Activated CD4-positive, alpha-beta T cell treated with anti-CD3 and anti-CD28 coated beads, Interleukin-2, amount 50 U/mL, for 1 hour (primary cell): ENCODE measurements around the gene RAC2.

Source experiments
- DNase-seq: peaks from one replicate; pipeline ENCODE4 v3.0.0-alpha.2; 2020

RAC2 gene

GRCh38 chr22:37215890-37216289 is 28.2 kb downstream of the RAC2 start:
- DNase-seq, result no peak

DNA sequence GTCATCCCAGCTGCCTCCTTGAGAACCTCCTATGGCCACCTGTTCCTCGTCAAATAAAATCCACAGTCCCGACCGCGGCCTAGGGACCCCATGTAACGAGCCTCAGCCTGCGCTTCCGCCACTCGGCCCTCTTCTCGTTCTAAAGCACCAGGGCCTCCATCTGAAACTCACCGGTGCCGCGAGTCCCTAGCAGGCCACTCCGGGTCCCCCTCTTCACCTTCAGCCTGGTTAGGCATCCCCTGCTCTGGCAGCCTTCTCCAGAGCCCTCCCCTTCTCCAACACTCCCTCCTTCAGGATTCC is 29.4 kb downstream of the RAC2 start:
- DNase-seq, result no peak

DNA sequence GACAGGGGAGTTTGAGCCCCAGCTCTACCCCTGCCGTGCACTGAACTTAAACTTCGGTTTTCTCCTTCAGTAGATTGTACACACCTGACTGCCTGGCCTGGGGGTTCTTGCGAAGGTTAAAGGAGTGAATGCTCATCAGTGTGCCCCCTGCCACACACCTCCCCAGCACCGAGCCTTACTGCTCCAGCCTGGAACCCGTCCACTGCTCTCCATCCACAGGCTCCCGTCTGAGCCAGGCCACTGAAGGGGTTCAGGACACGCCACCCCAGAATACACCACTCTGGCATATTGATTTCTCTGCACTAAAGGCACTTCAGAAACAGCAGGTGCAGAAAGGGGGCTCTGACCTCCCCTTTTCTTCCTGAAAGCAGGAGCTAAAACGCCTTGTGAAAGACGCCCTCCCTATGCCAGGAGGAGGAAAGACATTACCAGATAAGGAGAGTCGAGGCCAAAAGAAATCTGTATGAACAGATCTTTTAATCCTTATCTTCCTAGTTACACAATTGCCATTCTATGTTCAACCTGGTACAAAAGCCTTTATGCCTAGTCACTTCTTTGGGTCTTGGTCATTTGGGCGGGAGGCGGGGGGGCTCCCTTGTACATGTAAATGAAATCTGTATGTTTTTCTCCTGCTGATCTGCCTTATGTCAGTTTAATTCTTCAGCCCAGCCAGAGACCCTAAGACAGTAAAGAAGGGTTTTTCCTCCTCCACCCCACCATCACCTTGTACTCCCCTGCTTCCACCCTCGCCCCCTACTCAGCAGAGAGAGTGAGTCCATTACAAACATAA is 29.9 kb downstream of the RAC2 start:
- no peak for DNase-seq

GRCh38 chr22:37213218-37213855 is 30.7 kb downstream of the RAC2 start:
- no peak for DNase-seq

DNA sequence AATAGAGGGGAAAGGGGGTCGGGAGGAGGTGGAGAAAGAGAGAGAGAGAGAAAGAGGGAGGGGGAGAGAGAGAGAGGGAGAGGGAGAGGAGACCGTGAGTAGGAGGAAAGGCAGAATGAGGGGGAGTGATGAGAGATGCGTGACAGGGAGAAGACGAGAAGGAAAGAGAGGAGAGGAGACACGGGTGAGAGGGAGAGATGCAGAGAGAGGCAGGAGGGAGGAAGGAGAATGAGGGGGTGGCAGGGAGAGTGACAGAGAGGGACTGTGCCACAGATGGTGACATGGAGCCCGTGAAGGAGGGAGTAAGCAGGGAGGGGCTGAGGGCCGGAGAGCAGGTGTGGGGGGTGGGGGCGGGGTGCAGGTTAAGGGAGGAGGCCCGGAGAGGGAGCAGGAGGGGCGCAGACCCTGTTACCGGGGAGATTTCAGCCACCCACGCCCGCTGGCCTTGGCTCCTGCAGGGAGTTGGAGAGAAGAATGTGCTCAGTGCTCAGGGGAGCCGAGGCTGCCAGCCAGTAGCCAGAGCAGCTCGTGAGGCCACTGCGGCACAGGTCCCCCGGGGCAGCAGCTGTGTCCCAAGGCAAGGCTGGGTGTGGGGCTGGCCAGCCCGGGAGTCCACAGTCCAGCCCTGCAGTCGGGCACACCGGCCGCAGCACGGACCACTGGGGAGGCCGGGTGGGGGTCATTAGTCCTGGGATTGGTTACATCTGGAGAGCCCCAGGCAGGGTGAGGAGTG is 31.7 kb downstream of the RAC2 start, which contains the start of gene SSTR3:
TSS of gene SSTR3 (minus strand) at position 304 of the 733 bp plus-strand sequence. CDS start 4,674 bp downstream, outside the sequence.
- no peak for DNase-seq

- no peak for DNase-seq
These were observed 32.2 kb downstream of the RAC2 start for GRCh38 chr22:37211866-37212173.

DNA sequence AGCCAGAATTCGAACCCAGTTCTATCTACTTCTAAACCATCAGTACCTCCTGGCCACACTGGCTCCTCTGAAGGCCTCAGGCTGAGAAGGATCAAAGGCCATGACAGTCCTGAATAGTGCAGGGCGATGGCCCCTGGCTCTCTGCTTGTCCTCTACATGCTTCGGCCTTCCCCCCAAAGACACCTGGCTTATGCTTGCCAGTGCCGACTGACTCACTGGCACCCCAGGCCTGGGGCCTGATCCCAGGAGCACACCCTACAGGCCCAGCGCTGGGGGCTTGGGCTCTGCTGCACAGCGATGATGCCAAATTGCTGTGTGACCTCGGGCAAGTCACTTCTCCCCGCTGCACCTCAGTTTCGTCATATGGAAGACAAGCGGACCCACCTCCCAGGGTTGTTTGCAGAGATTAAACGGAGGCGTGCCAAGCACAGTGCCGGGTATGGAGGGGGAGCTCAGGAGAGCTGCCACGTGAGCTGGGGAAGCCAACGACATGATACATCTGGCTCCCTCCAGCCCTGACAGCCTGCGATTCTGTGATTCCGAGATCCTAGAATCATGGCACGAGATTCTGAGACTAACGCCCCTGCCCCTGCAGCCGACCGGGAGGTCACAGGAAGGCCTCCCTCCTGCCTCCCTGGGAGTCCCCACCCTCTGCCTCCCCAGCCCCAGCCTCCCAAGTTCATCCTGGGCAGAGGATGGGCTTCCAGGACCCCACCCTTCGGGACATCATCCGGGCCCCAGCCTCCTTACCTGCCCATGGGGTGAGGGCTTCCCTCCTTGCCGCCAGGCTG is 32.8 kb downstream of the RAC2 start:
- DNase-seq, result no peak

GRCh38 chr22:37210041-37210803 is 33.8 kb downstream of the RAC2 start:
- no peak for DNase-seq

- DNase-seq, result no peak
These were observed 34.8 kb downstream of the RAC2 start for GRCh38 chr22:37209140-37209845.

DNA sequence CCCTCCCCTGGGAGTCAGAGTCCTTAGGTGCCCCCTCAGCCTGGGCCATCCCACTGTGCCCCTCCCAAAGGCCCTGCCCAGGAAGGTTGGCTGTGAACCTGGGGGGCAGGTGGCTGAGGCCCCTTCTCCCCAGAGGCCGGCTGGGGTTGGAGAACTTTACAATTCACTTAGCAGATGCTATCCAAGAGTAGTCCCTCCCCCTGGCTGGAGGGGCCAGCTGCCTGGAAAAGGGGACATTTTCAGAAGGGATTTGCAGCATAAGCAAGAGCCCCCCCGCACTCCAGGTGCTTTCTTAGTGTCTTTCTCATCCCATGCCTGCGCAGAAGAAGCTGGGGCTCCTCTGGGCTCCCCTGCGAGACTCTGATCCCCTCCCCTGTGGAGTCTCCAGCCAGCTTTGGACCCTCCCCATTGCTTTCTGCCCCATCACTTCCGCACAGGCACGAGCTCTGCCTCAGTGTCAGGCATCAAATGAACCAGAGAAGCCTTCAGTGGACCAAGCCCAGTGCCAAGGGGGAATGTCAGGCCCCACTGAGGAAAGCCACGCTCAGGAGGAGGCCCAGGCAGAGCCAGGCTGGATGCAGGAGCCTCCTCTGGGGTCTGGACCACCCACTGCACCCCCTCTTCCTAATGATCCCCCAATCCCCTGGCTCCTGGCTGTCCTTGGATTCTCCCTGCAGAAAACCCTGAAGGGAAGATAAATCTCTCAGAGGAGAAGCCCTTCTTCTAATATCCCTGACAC is 35.5 kb downstream of the RAC2 start:
- no peak for DNase-seq

DNA sequence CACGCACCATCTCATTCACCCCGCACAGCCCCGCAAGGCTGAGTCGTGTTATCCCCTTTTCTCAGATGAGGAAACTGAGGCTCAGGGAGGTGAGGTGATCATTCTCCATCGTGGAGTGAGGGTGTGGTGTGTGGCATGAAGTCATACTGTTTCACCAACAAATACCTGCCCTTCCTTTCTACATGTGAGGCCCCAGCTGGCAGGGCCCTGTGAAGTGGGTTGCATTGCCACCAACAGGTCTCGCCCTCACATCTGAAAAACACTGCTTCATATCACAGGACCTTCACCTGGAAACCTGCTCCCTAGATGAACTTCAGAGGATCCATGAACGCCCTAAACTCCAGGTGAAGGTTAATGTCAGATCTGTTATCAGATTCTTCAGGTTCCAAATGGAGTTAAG is 36.1 kb downstream of the RAC2 start:
- no peak for DNase-seq

GRCh38 chr22:37206841-37207821 is 36.9 kb downstream of the RAC2 start:
- no peak for DNase-seq

- DNase-seq, result no peak
These were observed 37.8 kb downstream of the RAC2 start for GRCh38 chr22:37206118-37206840.

GRCh38 chr22:37205046-37205445 is 39.0 kb downstream of the RAC2 start:
- DNase-seq, result no peak

DNA sequence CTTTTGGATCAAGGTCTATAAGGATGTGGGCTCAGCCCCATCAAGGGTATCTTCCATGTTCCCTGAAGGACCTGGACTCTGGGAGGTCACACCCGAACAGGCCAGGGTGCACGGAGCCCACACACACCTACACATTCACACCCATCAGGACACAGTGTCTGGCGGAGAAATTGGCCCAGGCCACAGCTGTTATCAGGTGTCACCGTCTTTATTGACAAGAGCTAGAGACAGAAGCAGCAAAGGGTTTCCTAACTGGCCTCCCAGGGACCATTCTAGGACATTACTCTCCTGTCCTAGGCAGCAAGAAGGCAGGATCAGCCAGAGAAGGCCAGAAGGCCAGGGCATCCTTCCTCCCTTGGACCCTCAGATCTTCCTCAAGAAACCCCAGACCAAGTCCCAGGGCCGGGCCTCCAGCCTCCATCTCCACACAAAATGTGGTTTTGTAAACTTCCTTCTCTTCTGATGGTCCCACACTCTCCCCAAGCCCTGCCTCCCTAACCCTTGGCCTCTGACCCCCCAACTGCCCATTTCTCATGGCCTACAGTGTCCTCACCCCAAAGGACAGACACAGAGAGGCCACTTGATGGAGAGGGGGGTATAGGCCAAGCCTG is 39.9 kb downstream of the RAC2 start:
- no peak for DNase-seq

DNA sequence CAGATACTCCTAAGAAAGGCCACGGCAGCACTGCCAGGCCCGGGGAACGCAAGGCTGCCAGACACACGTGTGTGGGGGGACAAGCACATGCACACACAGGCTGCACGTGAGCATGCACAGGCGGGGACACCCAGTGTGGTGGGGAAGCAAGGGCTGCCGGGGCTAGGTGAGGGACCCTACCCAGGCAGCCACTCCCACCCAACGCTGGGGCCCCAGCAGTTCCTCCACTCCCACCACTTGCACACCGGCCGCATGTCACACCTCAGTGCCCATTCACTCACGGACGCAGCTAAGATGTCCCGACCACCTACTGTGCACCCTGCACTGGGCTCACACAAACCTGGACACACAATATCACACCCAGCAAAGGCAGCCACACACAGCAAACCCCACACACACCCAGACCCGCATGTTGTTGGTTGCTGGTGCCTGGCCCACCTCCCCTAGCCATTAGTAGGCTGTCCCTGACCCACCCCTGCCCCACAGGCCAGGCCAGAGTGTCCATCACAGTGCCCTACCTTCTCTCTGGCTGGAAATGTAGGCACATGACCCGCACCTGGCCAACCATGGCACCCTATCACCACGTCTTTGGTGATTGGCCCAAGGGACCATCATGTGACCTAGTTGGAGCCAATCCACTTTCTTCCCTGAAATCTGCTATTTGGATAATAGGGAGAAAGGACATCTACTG is 40.6 kb downstream of the RAC2 start:
- DNase-seq, result no peak

DNA sequence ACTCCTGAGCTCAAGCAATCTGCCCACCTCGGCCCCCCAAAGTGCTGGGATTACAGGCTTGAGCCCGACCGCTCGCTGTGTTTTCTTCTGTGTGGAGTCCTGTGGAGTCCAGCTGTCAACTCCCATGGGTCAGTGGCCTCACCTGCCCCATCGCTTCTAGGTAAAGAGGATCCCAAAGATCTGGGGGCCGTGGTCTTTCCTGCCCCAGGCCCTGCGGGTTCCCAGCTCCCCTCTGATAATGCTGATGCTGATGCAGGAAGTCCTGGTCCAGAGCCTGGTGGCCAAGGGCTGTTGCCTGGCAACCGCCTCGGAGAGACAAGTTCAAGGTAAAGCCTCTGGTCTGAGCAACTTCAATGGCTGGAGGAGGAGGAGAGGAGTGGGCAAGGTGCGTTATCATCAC is 41.4 kb downstream of the RAC2 start:
- no peak for DNase-seq

GRCh38 chr22:37202001-37202555 is 42.0 kb downstream of the RAC2 start:
- no peak for DNase-seq
